Erythroblast (primary cell): ENCODE measurements around the gene VIT.

ENCODE experiments used
- GATA1 ChIP-seq: IDR thresholded peaks from 2 replicates; pipeline ENCODE4 v1.6.1; 2011; ENCODE audit warnings: low read depth, mild to moderate bottlenecking, control low read depth, low read length, moderate library complexity
- POLR2A ChIP-seq: IDR thresholded peaks from 2 replicates; pipeline ENCODE4 v1.6.1; 2011; ENCODE audit warnings: mild to moderate bottlenecking, low read length

DNA sequence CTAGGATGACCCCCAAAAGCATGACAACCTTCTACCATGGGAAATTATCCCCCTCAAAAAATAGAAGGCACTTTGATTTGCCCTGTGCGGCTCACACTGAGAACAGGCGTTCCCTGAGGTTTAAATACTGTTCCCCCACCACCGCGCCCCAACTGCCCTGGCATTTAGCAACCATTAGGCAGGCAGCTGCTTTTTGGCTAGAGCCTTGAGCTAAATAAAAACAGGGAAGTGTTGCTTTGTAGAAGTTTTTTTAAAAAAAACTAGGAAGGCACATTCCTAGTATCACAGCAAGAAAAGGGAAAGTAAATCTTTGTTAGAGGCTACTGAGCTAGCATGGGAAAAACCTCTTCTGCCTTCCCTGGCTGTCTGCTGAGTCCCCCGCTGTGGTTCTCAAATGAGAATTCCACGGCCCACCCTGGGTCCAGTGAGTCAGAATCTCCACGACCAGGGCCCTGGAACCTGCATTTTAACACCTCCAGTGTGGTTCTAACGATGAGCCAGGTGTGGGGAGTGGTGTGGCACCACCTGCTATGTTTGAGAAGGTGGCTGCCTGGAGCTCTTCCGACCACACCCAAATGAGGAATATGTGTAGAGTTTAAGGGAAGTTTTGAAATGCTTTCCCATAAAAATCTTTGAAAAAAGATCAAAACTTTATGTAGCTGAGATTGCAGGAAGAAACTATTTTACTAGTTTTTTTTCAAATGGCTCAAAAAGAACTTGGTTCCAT lies 66.4 kb downstream of the VIT start:
- no peak for TF ChIP-seq POLR2A
- TF ChIP-seq GATA1 = no peak
